Measurements from ENCODE around the gene PLEKHB1. TPM values are rescaled to one million over a fixed set of nuclear protein-coding genes. Genes with fewer than 3 reads are reported as not detected.

Gene PLEKHB1
- total and polyA plus RNA-seq, 2 experiments from 2014 or later = not detected

- Histone ChIP-seq H3K27me3 (replicated peaks; ENCODE audit: insufficient read depth) (no peaks in the 10 kb centered on the region), H3K9me3 (ENCODE audit: low read depth) (no peaks in the 10 kb centered on the region), H3K36me3 (ENCODE audit: low read depth) (no peaks in the 10 kb centered on the region), H3K4me1 (ENCODE audit: insufficient read depth) (no peaks in the 10 kb centered on the region), H3K4me3 (peak overlapping the region; percentile 67), H3K27ac (peak overlapping the region; percentile 40), H3K9ac (peak overlapping the region; percentile 76), H3K4me2 (ENCODE audit: unreplicated experiment) (peak overlapping the region; percentile 99), H3K9me2 (ENCODE audit: insufficient read depth) (no peaks in the 10 kb centered on the region), H4K20me1 (ENCODE audit: insufficient read depth) (no peaks in the 10 kb centered on the region), H3F3A (ENCODE audit: insufficient read depth) (0 out of 2 replicates have a peak, but pooled peaks cover 3% of the 10 kb centered on the region), H2AFZ (peak overlapping the region; percentile 90), H3K79me2 (ENCODE audit: insufficient read depth) (no peaks in the 10 kb centered on the region)
- in situ Hi-C loops (cut with MboI) = no loop called here
- peak; percentile 92 for DNase-seq
- no peak for TF ChIP-seq EZH2 (IDR thresholded peaks at IDR 0.05; ENCODE audit: insufficient read depth, poor library complexity, severe bottlenecking)
- no peak for TF ChIP-seq EZH2phosphoT487 (IDR thresholded peaks at IDR 0.05; ENCODE audit: insufficient read depth, low read depth)
- 2 to 5% methylated on average over 40 of the region's 40 CpGs for WGBS, 2 experiments (ENCODE audit: low coverage in 1 of 2, low lambda C conversion rate in 2 of 2, missing lambda C conversion rate in 2 of 2)
Observed at GRCh38 chr11:73661035-73661628, 14.8 kb downstream of the PLEKHB1 start.

- Histone ChIP-seq H2AFZ (no peak overlapping the region), H3K27ac (no peak overlapping the region), H3K4me1 (ENCODE audit: insufficient read depth) (no peaks in the 10 kb centered on the region), H3F3A (ENCODE audit: insufficient read depth) (peaks cover 5% of the 10 kb centered on the region; the same call in 1 of the 2 replicates), H3K36me3 (ENCODE audit: low read depth) (no peaks in the 10 kb centered on the region), H3K9me2 (ENCODE audit: insufficient read depth) (no peaks in the 10 kb centered on the region), H3K27me3 (replicated peaks; ENCODE audit: insufficient read depth) (no peaks in the 10 kb centered on the region), H3K79me2 (ENCODE audit: insufficient read depth) (no peaks in the 10 kb centered on the region), H4K20me1 (ENCODE audit: insufficient read depth) (no peaks in the 10 kb centered on the region), H3K4me2 (ENCODE audit: unreplicated experiment) (no peak overlapping the region), H3K9ac (no peak overlapping the region), H3K9me3 (ENCODE audit: low read depth) (no peaks in the 10 kb centered on the region), H3K4me3 (no peak overlapping the region)
- DNase-seq = peak; percentile 37
- 95 to 97% methylated on average over 3 of the region's 3 CpGs for WGBS, 2 experiments (ENCODE audit: low coverage in 1 of 2, low lambda C conversion rate in 2 of 2, missing lambda C conversion rate in 2 of 2)
- in situ Hi-C loops (cut with MboI) = no loop called here
- TF ChIP-seq EZH2 (IDR thresholded peaks at IDR 0.05; ENCODE audit: insufficient read depth, poor library complexity, severe bottlenecking) (no peak), EZH2phosphoT487 (IDR thresholded peaks at IDR 0.05; ENCODE audit: insufficient read depth, low read depth) (no peak)
Observed at GRCh38 chr11:73662445-73663157, 16.2 kb downstream of the PLEKHB1 start.

GRCh38 chr11:73663604-73664495, 17.5 kb downstream of the PLEKHB1 start:
- no peak overlapping the region for H3K4me3 ChIP-seq
- H3K9me2 ChIP-seq (ENCODE audit: insufficient read depth) = no peaks in the 10 kb centered on the region
- no peak overlapping the region for H3K27ac ChIP-seq
- no peak overlapping the region for H3K4me2 ChIP-seq (ENCODE audit: unreplicated experiment)
- H3K9me3 ChIP-seq (ENCODE audit: low read depth) = no peaks in the 10 kb centered on the region
- H3K36me3 ChIP-seq (ENCODE audit: low read depth) = no peaks in the 10 kb centered on the region
- 68 to 69% methylated on average over 3 of the region's 3 CpGs for WGBS, 2 experiments (ENCODE audit: low coverage in 1 of 2, low lambda C conversion rate in 2 of 2, missing lambda C conversion rate in 2 of 2)
- no peak overlapping the region for H3K9ac ChIP-seq
- TF ChIP-seq EZH2phosphoT487 (IDR thresholded peaks at IDR 0.05; ENCODE audit: insufficient read depth, low read depth) = no peak
- TF ChIP-seq EZH2 (IDR thresholded peaks at IDR 0.05; ENCODE audit: insufficient read depth, poor library complexity, severe bottlenecking) = no peak
- no peaks in the 10 kb centered on the region for H3K4me1 ChIP-seq (ENCODE audit: insufficient read depth)
- no peak overlapping the region for H2AFZ ChIP-seq
- no peak for DNase-seq
- no peaks in the 10 kb centered on the region for H3K27me3 ChIP-seq (replicated peaks; ENCODE audit: insufficient read depth)
- H3K79me2 ChIP-seq (ENCODE audit: insufficient read depth) = no peaks in the 10 kb centered on the region
- H4K20me1 ChIP-seq (ENCODE audit: insufficient read depth) = no peaks in the 10 kb centered on the region
- in situ Hi-C loops (cut with MboI) = no loop called here
- peaks cover 11% of the 10 kb centered on the region; the same call in 1 of the 2 replicates for H3F3A ChIP-seq (ENCODE audit: insufficient read depth)

GRCh38 chr11:73664877-73665276, 18.5 kb downstream of the PLEKHB1 start:
- Histone ChIP-seq H3K9ac (no peak overlapping the region), H3K9me3 (ENCODE audit: low read depth) (no peaks in the 10 kb centered on the region), H3K4me3 (no peak overlapping the region), H3K79me2 (ENCODE audit: insufficient read depth) (no peaks in the 10 kb centered on the region), H3K27ac (no peak overlapping the region), H4K20me1 (ENCODE audit: insufficient read depth) (no peaks in the 10 kb centered on the region), H3K4me1 (ENCODE audit: insufficient read depth) (no peaks in the 10 kb centered on the region), H3K4me2 (ENCODE audit: unreplicated experiment) (no peak overlapping the region), H3K9me2 (ENCODE audit: insufficient read depth) (no peaks in the 10 kb centered on the region), H2AFZ (no peak overlapping the region), H3K27me3 (replicated peaks; ENCODE audit: insufficient read depth) (no peaks in the 10 kb centered on the region), H3K36me3 (ENCODE audit: low read depth) (no peaks in the 10 kb centered on the region), H3F3A (ENCODE audit: insufficient read depth) (peaks cover 11% of the 10 kb centered on the region; the same call in 1 of the 2 replicates)
- TF ChIP-seq EZH2phosphoT487 (IDR thresholded peaks at IDR 0.05; ENCODE audit: insufficient read depth, low read depth) = no peak
- no peak for TF ChIP-seq EZH2 (IDR thresholded peaks at IDR 0.05; ENCODE audit: insufficient read depth, poor library complexity, severe bottlenecking)
- in situ Hi-C loops (cut with MboI) = no loop called here
- no peak for DNase-seq

Measured in GM23248 (cell line).